Subcutaneous adipose tissue (tissue), 4 donors: ENCODE results near the gene CLCN5. TPM values are rescaled to one million over a fixed set of nuclear protein-coding genes. Genes with fewer than 3 reads are reported as not detected.

ENCODE experiments used
- CTCF ChIP-seq: fragments of 450-650 bp; IDR thresholded peaks from one replicate; pipeline ENCODE4 v1.5.1; 2016; ENCODE audit warnings: low read depth, mild to moderate bottlenecking, control low read depth, antibody characterized with exemption, moderate library complexity
- total RNA-seq, 4 donors: library from RNA; depleted of rRNA; stranded (reverse); fragments of >200 nt; gene quantifications; one replicate each; pipeline ENCODE4 v1.1.0, GENCODE V29; 2016

Gene CLCN5
- total RNA-seq, 4 donors from 2014 or later, result 5.1 to 7.5 (median 6.5) TPM

GRCh38 chrX:49880668-49881067, 41.7 kb upstream of the CLCN5 start:
- no peak for TF ChIP-seq CTCF

DNA sequence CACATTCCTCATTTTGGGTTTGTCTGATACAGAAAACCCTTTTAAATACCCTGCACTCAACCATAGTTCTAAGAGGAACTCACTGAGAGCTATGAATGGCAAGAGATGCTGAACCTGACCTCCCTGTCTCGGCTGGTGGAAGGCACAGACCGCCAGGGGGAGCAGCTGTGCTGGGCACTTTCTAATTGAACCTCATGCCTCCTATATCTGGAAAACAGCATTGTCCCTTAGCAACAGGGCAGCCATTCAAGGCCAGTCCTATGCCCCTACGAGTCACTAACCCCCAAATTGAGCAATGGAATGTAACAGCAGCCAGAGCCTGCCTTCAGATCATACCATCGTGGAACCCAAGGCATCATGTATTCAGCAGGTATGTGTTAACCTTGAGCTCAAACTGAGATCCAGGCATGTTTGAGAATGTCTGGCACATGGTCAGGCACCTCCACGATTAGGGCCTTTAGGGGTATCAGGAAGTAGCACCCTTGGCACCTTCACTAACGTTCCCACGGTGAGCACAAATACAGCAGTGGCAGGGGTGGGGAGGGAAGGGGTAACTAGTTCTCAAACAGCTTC, 38.0 kb upstream of the CLCN5 start:
- TF ChIP-seq CTCF, result no peak

GRCh38 chrX:49892542-49892941, 29.9 kb upstream of the CLCN5 start:
- TF ChIP-seq CTCF, result no peak

GRCh38 chrX:49896951-49897350, 25.4 kb upstream of the CLCN5 start:
- no peak for TF ChIP-seq CTCF

DNA sequence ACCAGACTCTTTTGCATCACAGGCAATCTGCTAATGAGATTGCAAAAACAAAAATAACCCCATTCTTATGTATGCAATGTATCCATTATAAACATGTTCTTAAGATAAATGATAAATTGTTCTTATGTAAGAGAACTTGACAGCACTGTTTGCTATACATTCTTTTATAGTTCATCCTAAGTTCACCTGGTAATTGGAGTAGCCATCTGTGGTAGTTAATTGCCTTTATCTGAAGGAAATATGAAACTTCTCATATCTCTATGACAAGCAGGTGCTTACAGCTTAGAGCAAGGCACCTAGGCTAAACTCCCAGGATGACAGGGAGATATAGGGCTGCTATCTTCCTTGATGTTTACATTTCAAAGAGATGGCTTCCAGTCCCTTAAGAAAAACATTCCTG, 21.3 kb upstream of the CLCN5 start:
- TF ChIP-seq CTCF, result no peak

DNA sequence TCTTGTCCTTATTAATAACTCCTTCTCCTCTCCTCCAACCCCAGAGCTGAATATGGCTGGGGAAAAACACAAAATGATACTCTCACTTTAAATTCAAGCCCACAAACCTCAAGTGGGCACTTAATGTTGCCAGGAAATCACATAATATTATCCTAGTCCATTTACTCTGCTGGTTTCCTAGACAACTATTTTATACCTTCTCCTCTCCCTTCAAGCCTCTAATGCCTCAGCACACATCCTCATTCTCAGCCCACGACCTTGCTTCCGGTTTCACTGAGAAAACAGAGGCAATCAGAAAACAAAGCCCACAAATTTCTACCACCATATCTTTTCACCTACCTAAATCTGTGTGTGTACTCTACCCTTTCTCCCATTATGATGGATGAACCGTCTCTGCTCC, 12.1 kb upstream of the CLCN5 start:
- TF ChIP-seq CTCF, result no peak

DNA sequence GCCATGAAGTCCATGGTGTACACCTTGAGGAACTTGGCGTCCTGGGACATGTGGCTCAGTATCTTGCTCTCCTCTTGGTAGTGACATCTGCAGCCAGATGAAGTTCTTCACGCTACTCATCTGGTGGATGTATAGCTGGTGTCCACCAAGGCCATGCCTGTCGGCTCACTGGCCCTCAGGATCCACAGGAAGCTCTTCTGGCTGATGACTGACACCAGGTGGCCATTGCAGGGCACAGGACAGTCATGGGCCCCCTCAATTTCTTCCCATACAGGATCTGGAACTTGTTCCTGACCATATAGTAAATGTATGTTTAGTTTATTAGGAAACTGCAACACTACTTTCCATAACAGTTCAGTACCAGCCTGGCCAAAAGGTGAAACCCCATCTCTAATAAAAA, 10.3 kb upstream of the CLCN5 start:
- TF ChIP-seq CTCF, result no peak
